Ovary (tissue), 9 donors: ENCODE measurements around the gene PLA2G4F. TPM values are rescaled to one million over a fixed set of nuclear protein-coding genes. Genes with fewer than 3 reads are reported as not detected.

Source experiments
- DNase-seq, 5 donors: peaks; one replicate each; pipeline ENCODE4 v3.0.0-alpha.2; 2019 to 2020
- H3K27ac ChIP-seq, 2 donors: fragments of 200-600 bp; one replicate each; pipeline versions ENCODE4 v1.5.1 to v1.8.0; 2019 to 2022
- H3K27me3 ChIP-seq: fragments of 200-600 bp; one replicate; pipeline ENCODE4 v1.8.0; 2022
- H3K36me3 ChIP-seq: fragments of 200-600 bp; sonication (generic); one replicate; pipeline ENCODE4 v1.5.1; 2019
- H3K4me1 ChIP-seq: one replicate; pipeline ENCODE4 v1.8.1; 2013; ENCODE audit warnings: mild to moderate bottlenecking, moderate library complexity; ENCODE audit not compliant: insufficient read depth
- H3K4me3 ChIP-seq: fragments of 200-600 bp; sonication (generic); one replicate; pipeline ENCODE4 v1.5.1; 2017
- H3K9me3 ChIP-seq, 2 donors: fragments of 200-600 bp in 1 of 2; sonication (generic) in 1 of 2; one replicate each; pipeline versions ENCODE4 v1.5.1 to v1.8.1; 2013 to 2019; ENCODE audit warnings: mild to moderate bottlenecking in 1 of 2, moderate library complexity in 1 of 2
- EP300 ChIP-seq: sonication (generic); formaldehyde crosslinking; IDR thresholded peaks from one replicate; pipeline ENCODE4 v1.6.1; 2017; ENCODE audit warnings: antibody characterized with exemption
- POLR2A ChIP-seq: fragments of 450-650 bp; IDR thresholded peaks from one replicate; pipeline ENCODE4 v1.6.1; 2017; ENCODE audit warnings: antibody characterized with exemption, mild to moderate bottlenecking, moderate library complexity
- WGBS, 3 donors: extraction: QIAGEN DNeasy Blood & Tissue Kit in 1 of 3; methylation state at CpG; one replicate each; pipeline versions ENCODE4 v1.1.5 to v1.1.7; 2013 to 2017; 5-methylcytosine and 5-hydroxymethylcytosine counted together
- intact Hi-C, 4 donors: fragments of 100-400 bp; cut with DNase I; formaldehyde crosslinking; loops; one replicate each; pipeline versions ENCODE4 v1.11.0 to v1.15.1; 2022 to 2023
- polyA plus RNA-seq, 2 donors: library from polyadenylated mRNA; stranded (reverse); fragments of 200-250 nt in 1 of 2; fragments of 350-450 nt in 1 of 2; fragmentation: Illumina TruSeq in 1 of 2; extraction: RNeasy Lipid Tissue Mini Kit (QIAGEN cat#74804) in 1 of 2; gene quantifications; one replicate each; pipeline ENCODE4 v1.2.3, GENCODE V29; 2013 to 2014
- total RNA-seq, 7 donors: library from RNA; depleted of rRNA in 2 of 7; stranded (reverse); fragments of >200 nt in 2 of 7; fragmentation: NEBNext Ultra II Directional in 3 of 7; extraction: Animal tissue kit (Norgen Biotek cat#: 25700) in 3 of 7; gene quantifications; one replicate each; pipeline versions ENCODE4 v1.1.0 to v1.2.4, GENCODE V29; 2016 to 2023
- TF ChIP-seq, protein P1 (sequence below), 3 donors: fragments of 450-650 bp in 2 of 3; fragments of 200-600 bp in 1 of 3; IDR thresholded peaks; one replicate each; pipeline versions ENCODE4 v1.5.1 to v1.8.0; 2016 to 2022; ENCODE audit warnings: antibody characterized with exemption in 3 of 3, mild to moderate bottlenecking in 1 of 3
- donor health status: DM: no; HTN: no; CAD: no; lungs with moderate emphysema.
- donor health status: DM: no; HTN: no; CAD: no.
- donor health status: Bipolar disorder and iron deficiency.
- donor health status: DM: yes; HTN: yes; CAD: no.
- donor health status: DM: no; HTN: no; CAD: no.
- donor health status: DM: yes; HTN: yes; CAD: no.

The PLA2G4F gene
- total and polyA plus RNA-seq, 9 donors: 0.07 to 0.23 (median 0.17) TPM; not detected in 5

DNA sequence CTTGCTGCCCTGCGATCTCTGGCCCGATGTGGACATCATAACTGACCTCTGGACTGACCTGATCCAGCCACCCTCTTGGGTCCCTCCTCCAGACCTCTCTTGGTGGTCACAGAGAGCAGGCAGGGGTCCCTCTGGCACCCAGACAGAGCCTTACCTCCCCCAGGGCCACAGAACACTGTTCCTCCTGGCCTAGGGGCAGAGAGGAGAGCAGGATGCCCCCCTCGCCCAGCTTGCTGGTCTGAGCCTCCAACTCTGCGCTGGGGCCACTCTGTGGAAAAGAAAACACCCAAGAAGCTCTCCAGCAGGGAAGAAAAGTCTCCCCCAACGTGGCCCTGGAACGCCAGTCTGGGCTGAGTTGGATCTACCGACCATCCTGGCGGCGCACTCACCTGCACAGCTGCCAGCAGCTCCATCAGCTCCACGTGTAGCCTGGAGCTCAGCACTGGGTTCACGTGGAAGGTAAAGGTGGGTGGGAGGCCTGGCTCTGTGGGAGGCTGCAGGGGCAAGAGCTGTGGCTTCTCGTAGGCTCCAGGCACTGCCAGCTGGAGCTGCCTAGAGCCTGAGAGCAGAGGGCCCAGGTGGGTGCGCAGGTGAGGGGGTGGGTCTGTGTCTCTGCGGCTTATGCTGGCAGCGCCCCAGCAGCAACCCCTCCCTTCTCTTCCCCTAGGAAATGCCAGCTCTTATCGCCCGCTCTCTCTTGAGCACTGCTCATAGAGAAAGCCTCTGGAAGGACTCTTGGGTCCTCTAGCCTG, 6.0 kb downstream of the PLA2G4F start:
- Histone ChIP-seq H3K27ac (no peak overlapping the region), H3K36me3 (no peaks in the 10 kb centered on the region), H3K4me3 (no peak overlapping the region), H3K9me3 (no peaks in the 10 kb centered on the region), H3K4me1 (peaks cover 1% of the 10 kb centered on the region), H3K27me3 (no peaks in the 10 kb centered on the region)
- intact Hi-C loops: no loop called here
- TF ChIP-seq POLR2A (no peak), EP300 (no peak)
- TF ChIP-seq, protein P1, sequence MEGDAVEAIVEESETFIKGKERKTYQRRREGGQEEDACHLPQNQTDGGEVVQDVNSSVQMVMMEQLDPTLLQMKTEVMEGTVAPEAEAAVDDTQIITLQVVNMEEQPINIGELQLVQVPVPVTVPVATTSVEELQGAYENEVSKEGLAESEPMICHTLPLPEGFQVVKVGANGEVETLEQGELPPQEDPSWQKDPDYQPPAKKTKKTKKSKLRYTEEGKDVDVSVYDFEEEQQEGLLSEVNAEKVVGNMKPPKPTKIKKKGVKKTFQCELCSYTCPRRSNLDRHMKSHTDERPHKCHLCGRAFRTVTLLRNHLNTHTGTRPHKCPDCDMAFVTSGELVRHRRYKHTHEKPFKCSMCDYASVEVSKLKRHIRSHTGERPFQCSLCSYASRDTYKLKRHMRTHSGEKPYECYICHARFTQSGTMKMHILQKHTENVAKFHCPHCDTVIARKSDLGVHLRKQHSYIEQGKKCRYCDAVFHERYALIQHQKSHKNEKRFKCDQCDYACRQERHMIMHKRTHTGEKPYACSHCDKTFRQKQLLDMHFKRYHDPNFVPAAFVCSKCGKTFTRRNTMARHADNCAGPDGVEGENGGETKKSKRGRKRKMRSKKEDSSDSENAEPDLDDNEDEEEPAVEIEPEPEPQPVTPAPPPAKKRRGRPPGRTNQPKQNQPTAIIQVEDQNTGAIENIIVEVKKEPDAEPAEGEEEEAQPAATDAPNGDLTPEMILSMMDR (IDR thresholded peaks at IDR 0.05): no peak
- WGBS, 3 donors: 80 to 84% (median 83%) methylated on average over 16 to 17 of the region's 17 CpGs
- no peak for DNase-seq

DNA sequence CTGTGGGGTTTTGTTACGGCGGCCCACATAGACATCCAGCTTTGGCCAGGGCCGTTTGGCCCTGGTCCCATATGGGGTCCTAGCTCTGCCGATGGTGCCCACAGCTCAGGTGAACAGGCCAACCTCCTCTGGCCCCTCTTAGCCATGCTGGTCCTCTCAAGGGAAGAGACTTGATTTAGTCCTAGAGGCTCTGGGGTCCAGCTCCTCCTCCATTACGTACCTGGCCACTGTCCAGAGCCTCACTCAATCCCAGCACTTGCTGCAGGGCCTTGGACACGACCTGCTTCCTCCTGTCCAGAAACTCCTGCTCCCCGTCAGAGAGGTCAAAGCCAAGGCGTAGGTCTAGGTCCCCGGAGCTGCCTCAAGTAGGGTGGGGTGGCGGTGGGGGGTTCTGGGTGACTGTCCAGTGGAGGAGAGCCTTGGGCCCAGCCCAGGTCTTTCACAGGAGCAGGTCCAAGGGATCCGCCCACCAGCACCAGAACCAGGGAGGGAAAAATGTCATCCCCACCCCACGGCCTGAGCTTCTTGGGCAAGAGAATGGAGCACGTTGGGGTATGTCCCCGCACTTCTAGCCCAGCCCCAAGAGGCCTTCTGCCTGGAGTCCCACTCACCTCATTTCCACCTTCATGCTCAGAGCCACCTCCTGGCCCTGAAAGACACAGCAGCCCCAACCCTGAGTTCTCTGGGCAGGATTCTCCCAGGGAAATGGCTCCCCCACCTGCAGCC, 6.8 kb downstream of the PLA2G4F start:
- 78 to 84% (median 80%) methylated on average over 14 of the region's 14 CpGs for WGBS, 3 donors
- TF ChIP-seq, protein P1 (IDR thresholded peaks at IDR 0.05): no peak
- TF ChIP-seq EP300 (no peak), POLR2A (no peak)
- Histone ChIP-seq H3K36me3 (no peaks in the 10 kb centered on the region), H3K27ac (no peak overlapping the region), H3K4me3 (no peak overlapping the region), H3K27me3 (no peaks in the 10 kb centered on the region), H3K9me3 (no peaks in the 10 kb centered on the region), H3K4me1 (peaks cover 1% of the 10 kb centered on the region)
- intact Hi-C loops: no loop called here
- DNase-seq: no peak

DNA sequence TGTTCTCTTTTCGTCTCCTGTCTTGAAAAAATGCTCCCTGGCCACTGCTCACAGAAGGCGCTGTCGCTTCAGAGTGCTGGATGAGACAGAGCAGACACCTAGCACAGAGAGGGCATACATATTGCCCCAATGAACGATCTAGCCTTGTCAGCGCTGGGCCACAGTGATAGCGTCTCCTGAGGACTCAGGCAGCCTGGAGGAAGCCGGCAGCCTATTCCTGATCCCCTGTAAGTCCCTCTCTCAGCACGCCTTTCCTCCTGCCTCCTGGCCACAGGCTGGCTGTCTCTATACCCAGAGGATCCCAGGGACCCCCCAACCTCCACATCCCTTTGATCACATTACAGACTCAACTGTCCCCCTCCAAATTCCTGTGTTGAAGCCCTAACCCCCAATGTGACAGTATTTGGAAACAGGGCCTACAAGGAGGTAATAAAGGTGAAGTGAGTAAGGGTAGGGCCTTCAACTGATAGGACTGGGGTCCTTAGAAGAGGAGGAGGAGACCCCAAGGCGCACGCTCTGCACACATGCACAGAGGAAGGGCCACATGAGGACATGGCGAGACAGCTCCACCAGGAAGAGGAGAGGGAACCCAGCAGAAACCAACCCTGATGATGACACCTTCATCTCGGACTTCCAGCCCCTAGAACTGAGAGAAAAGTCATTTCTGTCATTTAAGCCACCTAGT, 7.5 kb downstream of the PLA2G4F start:
- Histone ChIP-seq H3K9me3 (no peaks in the 10 kb centered on the region), H3K27ac (no peak overlapping the region), H3K4me1 (peaks cover 1% of the 10 kb centered on the region), H3K4me3 (no peak overlapping the region), H3K36me3 (no peaks in the 10 kb centered on the region), H3K27me3 (no peaks in the 10 kb centered on the region)
- intact Hi-C loops: no loop called here
- DNase-seq: no peak
- no peak for TF ChIP-seq EP300
- TF ChIP-seq POLR2A: no peak
- TF ChIP-seq, protein P1 (IDR thresholded peaks at IDR 0.05): no peak
- 85 to 89% (median 87%) methylated on average over 12 of the region's 12 CpGs for WGBS, 3 donors

DNA sequence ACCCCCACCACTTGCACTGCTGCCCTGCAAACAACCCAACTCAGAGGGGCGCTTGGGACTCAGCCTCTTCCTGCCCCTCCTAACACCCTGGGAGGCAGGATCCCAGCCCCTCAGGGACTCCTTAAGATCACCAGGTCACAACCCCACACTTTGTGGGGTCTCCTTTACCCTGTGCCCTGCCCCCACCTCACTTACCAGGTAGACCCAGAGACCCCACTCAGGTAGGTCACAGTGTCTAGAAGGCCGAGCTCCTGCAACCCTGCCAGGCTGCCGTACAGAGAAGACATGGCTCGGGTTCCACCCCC, 9.1 kb downstream of the PLA2G4F start:
- no peak overlapping the region for H3K27ac ChIP-seq
- H3K4me3 ChIP-seq: no peak overlapping the region
- H3K36me3 ChIP-seq: no peaks in the 10 kb centered on the region
- no peaks in the 10 kb centered on the region for H3K9me3 ChIP-seq
- intact Hi-C loops: no loop called here
- no peak for TF ChIP-seq EP300
- no peak for TF ChIP-seq POLR2A
- TF ChIP-seq, protein P1 (IDR thresholded peaks at IDR 0.05): no peak
- H3K27me3 ChIP-seq: no peaks in the 10 kb centered on the region
- DNase-seq: no peak
- H3K4me1 ChIP-seq: peaks cover 1% of the 10 kb centered on the region
- 83 to 100% (median 93%) methylated on average over 4 of the region's 4 CpGs for WGBS, 3 donors
